ENCODE data around the gene NBAS.
"Not testable (repeated sequence)": the region's sequence is repeated elsewhere in the genome, so short reads cannot be mapped to it uniquely, and the experiment has no call there.

The NBAS gene

DNA sequence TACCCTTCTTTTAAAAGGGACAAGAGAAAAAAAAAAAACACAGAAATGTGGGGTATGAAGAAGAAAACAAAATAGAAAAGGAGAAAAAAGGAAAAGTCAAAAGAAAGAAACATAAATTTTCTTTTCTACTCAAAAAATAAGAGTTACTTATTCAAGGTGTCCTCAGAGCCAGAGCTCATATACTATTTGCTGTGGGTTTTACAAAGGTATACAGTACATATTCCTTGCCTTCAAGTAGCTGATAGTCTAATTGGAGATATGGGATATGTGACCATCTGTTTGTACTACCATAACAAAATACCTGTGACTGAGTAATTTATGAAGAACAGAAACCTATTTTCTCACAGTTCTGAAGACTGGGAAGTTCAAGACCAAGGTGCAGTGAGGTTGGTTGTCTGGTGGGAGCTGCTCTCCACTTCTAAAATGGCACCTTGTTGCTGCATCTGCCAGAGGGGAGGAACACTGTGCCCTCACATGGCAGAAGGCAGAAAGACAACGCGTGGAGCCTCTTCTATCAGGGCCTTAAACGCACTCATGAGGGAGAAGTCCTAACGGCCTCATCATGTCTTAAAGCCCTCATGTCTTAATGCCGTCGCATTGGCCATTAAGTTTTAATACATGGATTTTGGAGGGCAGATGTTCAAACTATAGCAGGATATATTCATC is 33.9 kb downstream of the NBAS start:
- DNase-seq (ENCODE audit: low spot score), result no peak

DNA sequence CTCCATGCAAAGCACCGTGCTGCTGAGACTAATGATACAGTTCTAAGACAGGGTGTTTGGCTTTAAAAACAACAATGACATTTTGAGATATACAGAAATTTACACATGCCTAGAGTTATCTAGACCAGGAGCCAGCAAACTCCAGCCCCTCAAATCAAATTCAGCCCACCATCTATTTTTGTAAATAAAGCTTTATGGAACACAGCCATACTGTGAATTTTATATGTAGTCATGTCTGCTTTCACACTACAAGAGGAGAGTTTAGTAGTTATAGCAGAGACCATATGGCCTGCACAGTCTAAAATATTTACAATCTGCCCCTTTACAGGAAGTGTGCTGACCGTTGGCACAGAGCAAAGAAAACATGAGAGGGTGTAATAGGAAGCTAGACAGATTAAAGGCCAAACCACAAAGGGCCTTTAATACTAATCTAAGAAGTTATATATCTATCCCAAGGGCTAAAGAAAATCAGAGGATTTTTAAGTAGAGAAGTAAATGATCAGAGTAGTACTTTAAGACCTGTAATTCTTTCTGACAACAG is 39.4 kb downstream of the NBAS start:
- no peak for DNase-seq (ENCODE audit: low spot score)

DNA sequence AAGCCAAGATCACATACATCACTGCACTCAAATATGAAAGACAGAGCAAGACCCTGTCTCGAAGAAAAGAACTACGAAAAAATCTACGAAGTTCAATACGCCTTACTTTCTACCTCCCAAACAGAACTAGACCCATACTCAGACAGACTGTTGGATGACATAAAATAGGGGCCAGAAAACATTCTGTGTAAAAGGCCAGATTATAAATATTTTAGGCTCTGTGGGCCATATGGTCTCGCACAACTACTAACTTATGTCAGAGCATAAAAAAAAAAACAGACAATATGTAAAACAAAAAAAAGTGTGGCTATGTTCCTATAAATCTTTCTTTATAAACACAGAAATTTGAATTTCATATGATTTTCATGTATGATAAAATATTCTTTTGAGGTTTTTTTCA is 40.8 kb downstream of the NBAS start:
- DNase-seq (ENCODE audit: low spot score), result no peak

DNA sequence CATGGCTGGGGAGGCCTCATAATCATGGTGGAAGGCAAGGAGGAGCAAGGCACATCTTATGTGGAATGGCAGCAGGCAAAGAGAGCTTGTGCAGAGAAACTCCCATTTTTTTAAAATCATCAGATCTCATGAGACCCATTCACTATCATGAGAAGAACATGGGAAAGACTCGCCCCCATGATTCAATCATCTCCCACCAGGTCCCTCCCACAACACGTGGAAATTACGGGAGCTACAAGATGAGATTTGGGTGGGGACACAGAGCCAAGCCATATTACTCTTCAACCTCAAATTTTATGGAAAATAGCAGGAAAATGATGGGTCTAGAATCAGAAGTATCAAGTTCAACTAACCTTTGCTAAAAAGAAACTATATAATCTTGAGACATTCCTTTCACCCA is 42.4 kb downstream of the NBAS start:
- DNase-seq (ENCODE audit: low spot score), result not testable (repeated sequence)

DNA sequence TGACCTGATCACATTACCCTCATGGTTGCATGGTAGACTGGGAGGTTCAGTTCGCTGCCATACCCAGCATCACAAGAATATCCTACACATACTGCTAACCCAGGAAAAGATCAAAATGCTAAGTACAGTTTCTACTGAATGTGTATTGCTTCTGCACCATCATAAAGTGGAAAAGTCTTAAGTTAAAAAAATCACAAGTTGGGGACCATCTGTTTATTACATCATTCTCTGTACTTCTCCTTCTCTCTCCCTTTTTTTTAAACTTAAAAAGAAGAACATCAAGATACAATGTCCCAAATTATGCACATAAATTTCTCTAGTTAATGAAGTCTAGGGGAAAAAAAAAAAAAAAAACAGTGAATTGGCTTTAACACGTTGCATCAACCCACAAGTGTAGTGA is 43.3 kb downstream of the NBAS start:
- DNase-seq (ENCODE audit: low spot score), result no peak

DNA sequence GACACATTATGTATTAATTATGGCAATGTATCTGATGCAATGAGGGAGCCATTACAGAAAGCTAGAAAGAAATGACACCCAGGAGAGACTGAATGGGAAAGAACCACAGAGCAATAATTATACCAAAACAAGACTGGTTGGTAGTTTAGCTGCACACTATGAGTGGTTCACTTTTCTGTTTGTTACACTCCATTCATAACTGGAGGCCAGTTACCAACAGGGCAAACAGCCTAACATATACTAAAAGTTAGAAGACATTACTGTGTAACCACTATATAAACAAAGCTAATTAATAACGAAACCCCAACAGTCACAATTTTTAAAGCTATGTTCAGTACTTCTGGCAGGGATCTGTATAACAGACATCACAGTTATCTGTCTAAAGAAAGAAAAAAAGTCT is 49.4 kb downstream of the NBAS start:
- DNase-seq (ENCODE audit: low spot score), result no peak

DNA sequence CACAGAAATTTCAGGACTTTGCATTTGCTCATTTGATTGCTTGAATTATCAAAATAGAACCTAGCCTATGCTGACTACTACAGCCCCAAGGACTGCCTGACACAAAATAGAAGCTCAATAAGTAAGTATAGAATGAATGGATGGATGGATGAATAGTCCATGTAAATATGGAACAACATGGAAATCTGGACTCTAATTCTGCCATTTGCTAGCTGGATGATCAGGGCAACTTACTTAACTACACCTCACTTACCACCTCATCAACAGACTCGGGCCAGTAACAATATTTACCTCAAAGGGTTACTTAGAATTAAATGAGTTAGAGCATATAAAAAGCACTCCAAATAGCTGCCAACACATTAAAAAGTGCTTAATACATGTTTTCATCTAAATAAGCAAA is 50.6 kb downstream of the NBAS start:
- no peak for DNase-seq (ENCODE audit: low spot score)

DNA sequence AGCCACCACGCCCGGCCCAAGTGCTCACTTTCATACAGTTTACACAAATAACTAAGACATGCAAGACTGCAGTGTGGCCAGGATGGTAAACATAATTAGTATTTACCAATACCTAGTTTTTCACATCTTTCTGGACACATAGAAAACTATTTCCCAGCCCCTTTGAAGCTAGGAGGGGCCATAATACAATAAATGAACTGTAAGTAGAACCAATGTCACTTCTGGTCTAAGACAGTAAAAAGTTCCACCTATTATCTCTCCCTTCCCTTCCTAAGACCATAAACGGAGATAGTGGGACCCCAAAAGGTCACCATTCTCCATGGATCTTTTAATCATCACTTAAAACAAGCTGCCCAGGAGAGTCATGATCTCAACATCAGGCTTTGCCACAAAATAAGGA is 51.0 kb downstream of the NBAS start:
- DNase-seq (ENCODE audit: low spot score), result no peak

DNA sequence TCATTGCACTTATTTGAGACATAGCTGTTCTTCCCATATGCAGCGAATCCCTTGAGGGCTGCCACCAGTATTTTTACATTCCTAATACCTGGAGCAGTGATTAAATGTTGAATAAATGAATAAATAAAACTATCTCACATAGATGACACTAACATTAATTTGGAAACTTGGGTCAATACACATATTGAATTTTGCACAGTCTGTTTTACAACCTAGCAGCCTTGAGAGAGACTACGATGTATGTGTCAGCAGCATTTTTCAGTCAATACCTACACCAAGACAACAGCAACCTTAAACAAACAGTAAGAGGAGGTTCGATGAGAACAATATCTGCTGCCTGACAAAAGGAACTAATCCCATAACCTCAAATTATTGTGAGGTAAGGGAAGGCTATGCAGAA is 53.4 kb downstream of the NBAS start:
- DNase-seq (ENCODE audit: low spot score), result no peak

DNA sequence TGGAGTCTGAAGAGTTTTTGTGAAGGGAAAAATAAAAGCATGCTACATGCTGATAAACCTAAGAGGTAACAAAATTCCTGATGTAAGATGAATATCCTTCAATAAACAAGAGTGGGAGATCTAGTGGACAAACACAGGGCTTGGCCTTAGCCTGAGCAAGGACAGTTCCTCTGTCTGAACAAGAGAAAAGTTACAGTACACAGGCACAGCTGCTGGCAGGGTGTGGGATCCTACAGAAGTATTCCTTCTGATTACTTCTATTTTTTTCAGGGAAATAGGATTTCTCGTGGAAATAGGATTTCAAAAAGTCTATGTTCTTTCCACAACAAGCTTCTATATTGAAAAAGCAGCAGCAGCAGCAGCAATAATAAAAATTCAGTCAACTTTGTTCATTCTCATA is 54.1 kb downstream of the NBAS start:
- DNase-seq (ENCODE audit: low spot score), result no peak

DNA sequence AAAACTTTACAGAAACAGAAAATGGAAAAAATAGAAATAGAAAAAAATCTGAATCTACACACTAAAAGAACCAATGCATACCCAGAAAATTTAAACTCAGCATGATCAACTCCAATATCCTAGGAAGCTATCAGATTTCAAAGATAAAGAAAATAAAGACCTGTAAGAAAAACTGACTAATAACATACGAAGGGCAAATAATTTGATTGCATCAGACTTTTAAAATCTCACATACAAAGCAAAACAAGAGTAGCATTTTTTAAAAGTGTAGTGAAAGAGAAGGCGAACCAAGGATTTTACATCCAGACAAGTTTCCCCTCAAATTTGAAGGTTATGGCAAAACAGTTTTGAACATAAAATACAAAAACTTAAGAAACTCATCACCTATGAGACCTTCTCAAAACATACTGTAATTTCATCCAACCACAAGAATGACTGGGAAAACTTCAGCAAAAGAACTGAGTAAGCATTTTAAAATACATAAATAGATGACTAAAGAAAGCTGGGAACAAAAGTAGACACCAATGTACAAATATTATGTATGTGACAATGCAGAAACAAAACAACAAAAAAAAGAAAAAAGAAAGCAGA is 54.8 kb downstream of the NBAS start:
- DNase-seq (ENCODE audit: low spot score), result no peak

DNA sequence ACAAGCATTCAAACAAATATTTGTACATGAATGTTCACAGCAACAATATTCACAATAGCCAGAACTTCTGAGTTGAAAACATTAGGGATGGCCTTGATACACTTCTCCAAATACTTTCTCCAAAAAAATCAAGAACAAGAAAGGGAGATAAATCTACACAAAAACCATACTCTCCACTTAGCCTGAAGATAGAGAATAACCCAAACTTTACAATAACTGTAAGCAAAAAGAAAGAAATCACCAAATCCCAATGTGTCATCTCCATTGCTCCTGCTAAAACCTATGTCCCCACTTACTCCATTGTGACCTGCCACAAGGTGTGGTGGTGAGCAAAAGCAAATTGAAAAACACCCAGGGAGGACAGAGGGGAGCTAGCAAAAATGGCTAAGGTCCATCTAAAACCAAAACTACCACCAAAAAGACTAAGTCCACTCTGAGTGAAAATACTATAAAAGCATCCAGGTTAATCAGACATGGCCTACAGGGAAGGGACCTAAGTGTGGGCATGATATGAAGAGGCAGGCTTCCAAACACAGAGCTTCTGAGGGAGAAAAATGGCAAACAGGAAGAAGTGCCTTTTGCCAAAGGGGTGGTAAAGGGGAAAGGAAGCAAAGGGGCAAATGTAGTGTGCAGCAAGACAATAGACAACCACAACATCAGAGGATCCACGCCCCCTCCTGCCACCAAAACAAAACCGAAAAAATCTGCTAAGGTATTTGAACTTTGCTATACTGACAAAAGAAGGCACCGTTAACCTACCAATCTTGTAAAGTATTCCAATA is 56.1 kb downstream of the NBAS start:
- DNase-seq (ENCODE audit: low spot score), result no peak

DNA sequence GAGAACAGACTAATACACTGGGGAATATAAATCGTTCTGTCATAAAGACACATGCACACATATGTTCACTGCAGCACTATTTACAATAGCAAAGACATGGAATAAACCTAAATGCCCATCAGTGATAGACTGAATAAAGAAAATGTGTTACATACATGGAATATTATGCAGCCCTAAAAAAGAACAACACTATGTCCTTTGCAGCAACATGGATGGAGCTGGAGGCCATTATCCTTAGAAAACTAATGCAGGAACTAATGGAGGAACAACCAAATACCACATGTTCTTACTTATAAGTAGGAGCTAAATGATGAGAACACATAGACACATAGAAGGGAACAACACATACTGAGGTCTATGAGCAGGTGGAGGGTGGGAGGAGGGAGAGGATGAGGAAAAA is 61.9 kb downstream of the NBAS start:
- not testable (repeated sequence) for DNase-seq (ENCODE audit: low spot score)

DNA sequence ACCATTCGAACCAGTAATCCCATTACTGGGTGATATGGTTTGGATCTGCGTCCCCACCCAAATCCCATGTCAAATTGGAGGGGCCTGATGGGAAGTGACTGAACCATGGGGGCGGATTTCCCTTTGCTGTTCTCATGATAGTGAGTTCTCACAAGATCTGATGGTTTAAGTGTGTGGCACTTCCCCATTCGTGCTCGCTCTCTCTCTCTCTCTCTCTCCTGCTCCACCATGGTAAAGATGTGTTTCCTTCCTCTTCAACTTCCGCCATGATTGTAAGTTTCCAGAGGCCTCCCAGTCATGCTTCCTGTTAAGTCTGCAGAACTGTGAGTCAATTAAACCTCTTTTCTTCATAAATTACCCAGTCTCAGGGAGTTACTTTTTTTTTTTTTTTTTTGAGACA is 62.6 kb downstream of the NBAS start:
- DNase-seq (ENCODE audit: low spot score), result no peak

DNA sequence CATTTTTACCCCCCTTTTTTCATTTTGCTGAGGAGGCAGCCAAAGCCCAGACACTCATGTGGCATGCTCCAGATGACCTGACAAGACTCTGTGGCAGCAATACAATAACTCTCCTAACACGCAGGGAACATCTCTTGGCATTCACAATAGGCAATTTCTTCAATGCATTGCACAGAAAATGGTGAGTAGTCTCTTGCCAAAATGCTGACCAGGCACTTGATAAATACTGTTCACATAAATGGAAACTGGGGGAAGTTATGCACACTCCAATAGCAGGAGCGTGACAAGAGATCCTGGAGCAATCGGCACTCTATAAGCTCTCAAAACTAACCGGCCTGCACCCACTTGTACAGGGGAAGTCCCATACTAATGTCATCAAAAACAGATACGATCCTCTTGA is 66.3 kb downstream of the NBAS start:
- no peak for DNase-seq (ENCODE audit: low spot score)

DNA sequence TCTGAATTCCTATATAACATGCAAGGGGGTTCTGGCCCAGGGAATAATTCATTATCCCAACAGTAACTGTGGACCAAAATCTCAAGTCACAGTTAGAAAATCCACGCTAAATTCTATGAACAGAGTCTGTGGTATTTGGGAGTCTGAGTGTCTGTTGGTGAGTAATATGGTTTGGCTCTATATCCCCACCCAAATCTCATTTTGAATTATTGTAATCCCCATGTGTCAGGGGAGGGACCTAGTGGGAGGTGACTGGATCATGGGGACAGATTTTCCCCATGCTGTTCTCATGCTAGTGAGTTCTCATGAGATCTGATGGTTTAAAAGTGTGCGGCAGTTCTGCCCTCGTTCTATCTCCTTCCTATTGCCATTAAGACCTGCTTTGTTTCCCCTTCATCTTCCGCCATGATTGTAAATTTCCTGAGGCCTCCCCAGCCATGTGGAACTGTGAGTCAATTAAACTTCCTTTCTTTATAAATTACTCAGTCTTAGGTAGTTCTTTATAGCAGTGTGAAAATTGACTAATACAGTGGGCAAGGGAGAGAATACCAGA is 68.3 kb downstream of the NBAS start:
- no peak for DNase-seq (ENCODE audit: low spot score)

DNA sequence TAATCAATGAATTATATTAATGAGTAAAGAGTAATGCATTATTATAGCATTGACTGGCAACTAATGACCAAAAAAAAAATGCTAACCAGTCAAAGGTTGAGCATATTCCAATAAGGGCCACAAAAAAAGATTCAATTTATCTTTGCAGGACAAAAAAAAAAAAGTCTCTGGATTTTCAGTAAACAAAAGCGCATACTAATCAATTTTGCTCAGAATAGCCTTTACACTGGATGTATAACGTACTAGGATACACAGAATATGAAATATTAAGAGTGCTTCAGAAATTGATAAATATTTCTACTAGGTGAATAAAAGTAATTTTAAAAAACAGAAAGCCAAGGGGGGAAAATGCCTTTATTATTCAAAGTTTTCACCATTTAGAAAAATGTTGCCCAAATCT is 74.4 kb downstream of the NBAS start:
- DNase-seq (ENCODE audit: low spot score), result no peak

DNA sequence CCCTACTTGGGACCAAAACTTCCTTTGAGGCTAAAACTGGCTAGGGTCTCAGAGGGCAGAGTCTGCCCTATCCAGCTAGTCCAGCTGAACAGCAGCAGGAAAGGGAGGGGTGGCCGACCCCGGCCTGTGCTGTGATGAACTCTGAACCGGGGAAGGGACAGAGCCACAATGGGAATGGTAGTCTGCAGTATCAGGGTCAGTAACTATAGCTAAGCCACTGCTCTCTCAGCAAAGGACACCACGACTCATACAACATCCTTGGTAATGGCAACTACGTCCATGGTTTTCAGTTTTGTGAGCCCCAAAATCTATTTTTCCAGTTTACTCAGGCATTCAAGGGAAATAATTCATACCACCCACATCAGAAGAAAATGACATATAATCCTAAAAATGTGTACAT is 75.2 kb downstream of the NBAS start:
- no peak for DNase-seq (ENCODE audit: low spot score)

DNA sequence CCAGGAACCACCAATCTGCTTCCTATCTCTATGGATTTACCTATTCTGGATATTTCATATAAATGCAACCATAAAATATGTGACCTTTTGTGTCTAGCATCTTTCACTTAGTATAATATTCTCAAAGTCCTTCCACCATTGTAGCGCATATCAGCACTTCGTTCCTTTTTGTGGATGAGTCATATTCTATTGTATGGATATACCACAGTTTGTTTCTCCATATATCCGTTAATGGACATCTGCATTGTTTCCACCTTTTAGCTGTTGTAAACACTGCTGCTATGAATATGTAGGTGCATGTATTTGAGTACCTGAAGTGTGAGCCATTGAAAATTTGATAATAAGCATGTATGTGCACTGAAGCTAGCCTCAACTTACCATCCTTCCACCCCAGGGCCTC is 80.1 kb downstream of the NBAS start:
- DNase-seq (ENCODE audit: low spot score), result no peak

DNA sequence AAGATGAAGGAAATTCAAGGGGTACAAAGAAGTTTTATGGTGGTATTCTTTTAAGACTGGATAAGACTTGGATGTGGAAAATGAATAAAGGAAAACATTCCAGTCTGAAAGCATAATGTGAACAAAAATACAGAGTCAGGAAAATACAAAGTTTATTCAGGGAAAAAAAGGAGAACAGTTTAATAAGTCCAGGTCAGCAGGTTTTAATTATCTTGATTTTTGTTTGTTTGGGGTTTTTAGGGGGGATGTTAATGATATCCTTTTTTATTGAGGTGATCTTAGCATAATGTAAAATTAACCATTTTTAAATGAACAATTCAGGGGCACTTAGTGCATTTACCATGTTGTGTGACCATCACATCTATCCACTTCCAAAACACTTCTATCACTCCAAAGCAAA is 80.6 kb downstream of the NBAS start:
- no peak for DNase-seq (ENCODE audit: low spot score)

DNA sequence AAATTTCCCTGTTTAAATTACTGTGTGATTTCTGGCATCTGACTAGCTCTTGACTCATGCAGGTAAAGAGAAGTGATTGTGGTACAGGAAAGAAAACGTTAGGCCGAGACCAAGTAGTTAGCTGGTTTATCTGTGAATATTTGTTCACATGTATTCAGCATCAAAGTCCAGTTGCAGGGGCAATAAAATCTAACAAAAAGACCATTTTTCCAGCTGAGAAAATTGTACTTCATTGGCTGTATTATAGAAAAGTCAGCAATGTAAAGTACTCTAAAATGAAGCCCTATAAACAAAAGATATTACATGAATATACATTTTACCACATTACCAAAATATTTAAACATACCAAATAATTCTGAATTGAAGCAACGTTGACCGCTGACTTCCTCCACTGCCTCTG is 88.3 kb downstream of the NBAS start:
- DNase-seq (ENCODE audit: low spot score), result no peak

DNA sequence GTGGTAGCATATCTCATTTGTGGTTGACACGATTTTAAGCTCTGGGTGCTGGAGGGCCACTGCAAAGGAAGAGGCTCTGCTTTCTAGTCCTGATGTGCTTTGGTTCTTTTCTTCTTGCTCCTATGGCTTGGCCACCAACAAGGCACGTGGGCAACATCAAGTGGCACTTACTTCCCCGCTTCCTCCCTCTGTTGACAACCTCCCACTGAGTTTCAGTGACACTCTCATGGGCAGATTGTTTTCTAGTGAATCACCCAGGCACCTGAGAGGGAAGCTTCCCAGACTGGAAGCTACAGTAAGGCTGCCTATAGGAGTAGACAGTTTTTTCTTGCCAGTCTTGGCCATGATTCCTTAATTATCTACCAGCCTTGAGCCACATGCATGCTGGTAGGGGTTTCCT is 89.0 kb downstream of the NBAS start:
- no peak for DNase-seq (ENCODE audit: low spot score)

DNA sequence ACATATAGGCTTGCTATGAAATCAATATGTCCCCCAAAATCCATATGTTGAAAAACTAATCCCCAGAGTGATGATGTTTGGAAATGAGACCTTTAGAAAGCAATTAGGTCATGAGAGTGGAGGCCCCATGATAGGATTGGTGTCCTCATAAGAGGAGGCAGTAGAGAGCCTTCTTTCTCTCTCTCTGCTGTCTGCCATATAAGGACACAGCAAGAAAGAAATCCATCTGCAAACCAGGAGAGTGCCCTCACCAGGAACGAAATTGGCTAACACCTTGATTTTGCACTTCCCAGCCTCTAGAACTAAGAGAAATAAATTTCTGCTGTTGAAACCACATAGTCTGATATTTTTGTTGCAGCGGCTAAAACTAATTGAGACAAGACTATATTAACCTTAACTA is 89.5 kb downstream of the NBAS start:
- DNase-seq (ENCODE audit: low spot score), result no peak

Data from hepatic stellate cell (primary cell).